ENCODE results near the gene ZDHHC8. TPM values are rescaled to one million over a fixed set of nuclear protein-coding genes. Genes with fewer than 3 reads are reported as not detected.

Gene ZDHHC8
- total and polyA plus RNA-seq, 2 donors (not counting 3 experiments of a cell fraction or from before 2014, with no cell fraction given): 49.8 to 131 TPM

DNA sequence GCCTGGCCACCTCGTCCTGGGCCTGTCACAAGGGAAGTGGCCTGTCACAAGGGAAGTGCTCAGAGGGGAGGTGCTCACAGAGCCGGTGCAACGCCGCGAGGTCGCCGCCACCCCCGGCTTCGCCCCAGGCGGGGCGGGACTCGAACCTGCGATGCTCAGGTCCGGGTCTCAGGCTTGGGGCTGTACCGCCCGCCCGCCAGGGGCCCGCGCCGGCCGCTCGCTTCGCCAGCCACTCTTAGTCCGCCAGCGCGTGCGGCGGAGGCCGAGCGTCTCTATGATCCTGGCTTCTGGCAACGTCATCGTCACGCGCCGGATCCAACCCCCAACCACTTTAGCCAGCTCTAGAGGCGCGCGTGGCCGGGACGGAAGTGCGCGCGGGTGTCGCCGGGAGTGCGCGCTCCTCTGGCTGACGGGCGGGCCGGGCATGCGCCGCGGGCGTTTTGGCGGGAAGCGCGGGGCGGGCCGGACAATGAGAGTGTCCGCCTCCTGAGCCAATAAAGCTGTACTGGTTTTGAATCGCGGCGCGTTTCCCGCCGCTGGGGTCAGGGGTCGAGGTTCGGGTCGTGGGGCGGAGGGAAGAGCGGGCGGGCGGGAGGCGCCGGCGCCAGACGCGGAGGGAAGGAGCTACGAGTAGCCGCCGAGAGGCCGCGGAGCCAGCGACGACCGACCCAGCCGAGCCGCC, 14.5 kb upstream of the ZDHHC8 start, which contains the start of gene TRMT2A:
Gene TRMT2A (minus strand): TSS at position 276 of the 682 bp plus-strand sequence. CDS start 320 bp downstream, outside the sequence.
- peak within 1 kb of the TSS; percentile 67 for H3K27ac ChIP-seq (ENCODE audit: insufficient read depth, low read depth, low read length)
- TF ChIP-seq MYC (IDR thresholded peaks at IDR 0.05; ENCODE audit: low read depth, low read length) (peak; percentile 54), POLR2AphosphoS5 (IDR thresholded peaks at IDR 0.05; ENCODE audit: insufficient read depth, low read depth, low read length) (peak; percentile 90), JUN (IDR thresholded peaks at IDR 0.05; ENCODE audit: borderline replicate concordance, insufficient read depth, insufficient read length, low read depth) (no peak)
- TF ChIP-seq, protein P1, sequence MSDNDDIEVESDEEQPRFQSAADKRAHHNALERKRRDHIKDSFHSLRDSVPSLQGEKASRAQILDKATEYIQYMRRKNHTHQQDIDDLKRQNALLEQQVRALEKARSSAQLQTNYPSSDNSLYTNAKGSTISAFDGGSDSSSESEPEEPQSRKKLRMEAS (IDR thresholded peaks at IDR 0.05; ENCODE audit: insufficient read depth, insufficient read length): peak; percentile 73
- TF ChIP-seq, protein P2, sequence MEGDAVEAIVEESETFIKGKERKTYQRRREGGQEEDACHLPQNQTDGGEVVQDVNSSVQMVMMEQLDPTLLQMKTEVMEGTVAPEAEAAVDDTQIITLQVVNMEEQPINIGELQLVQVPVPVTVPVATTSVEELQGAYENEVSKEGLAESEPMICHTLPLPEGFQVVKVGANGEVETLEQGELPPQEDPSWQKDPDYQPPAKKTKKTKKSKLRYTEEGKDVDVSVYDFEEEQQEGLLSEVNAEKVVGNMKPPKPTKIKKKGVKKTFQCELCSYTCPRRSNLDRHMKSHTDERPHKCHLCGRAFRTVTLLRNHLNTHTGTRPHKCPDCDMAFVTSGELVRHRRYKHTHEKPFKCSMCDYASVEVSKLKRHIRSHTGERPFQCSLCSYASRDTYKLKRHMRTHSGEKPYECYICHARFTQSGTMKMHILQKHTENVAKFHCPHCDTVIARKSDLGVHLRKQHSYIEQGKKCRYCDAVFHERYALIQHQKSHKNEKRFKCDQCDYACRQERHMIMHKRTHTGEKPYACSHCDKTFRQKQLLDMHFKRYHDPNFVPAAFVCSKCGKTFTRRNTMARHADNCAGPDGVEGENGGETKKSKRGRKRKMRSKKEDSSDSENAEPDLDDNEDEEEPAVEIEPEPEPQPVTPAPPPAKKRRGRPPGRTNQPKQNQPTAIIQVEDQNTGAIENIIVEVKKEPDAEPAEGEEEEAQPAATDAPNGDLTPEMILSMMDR (IDR thresholded peaks at IDR 0.05; ENCODE audit: extremely low read depth in 1 of 2, insufficient read depth in 1 of 2, low read depth in 1 of 2, low read length in 2 of 2): peak; percentile 11 to 25
- H3K4me1 ChIP-seq (ENCODE audit: control insufficient read depth, extremely low read depth, insufficient read depth, low read length): peaks cover 22% of the 10 kb centered on the region
- no peaks in the 10 kb centered on the region for H3K9me3 ChIP-seq (replicated peaks; ENCODE audit: control insufficient read depth, insufficient read depth, low read length)
- peak within 1 kb of the TSS; percentile 75 for H2AFZ ChIP-seq (ENCODE audit: low read depth, low read length)
- H3K27me3 ChIP-seq (ENCODE audit: control insufficient read depth in 2 of 2, insufficient read depth in 2 of 2, low read length in 2 of 2): no peaks in the 10 kb centered on the region
- dilution Hi-C loops (cut with MboI; ENCODE audit: extremely low pct_ligation_motif_present, low sequenced_read_pairs): no loop called here
- BruUV-seq (replicated peaks): no TSS peak
- H3K79me2 ChIP-seq (ENCODE audit: control insufficient read depth, insufficient read depth, low read length): peaks cover 69% of the 10 kb centered on the region
- peak within 1 kb of the TSS; percentile 96 for H3K4me2 ChIP-seq (ENCODE audit: insufficient read depth, low read length)
- peaks cover 15 to 27% of the 10 kb centered on the region in 2 experiments for H3K36me3 ChIP-seq (ENCODE audit: control insufficient read depth in 2 of 2, extremely low read depth in 1 of 2, insufficient read depth in 2 of 2, low read length in 2 of 2)
- POLR2A ChIA-PET: interaction anchor here (0.7 kb wide), 1 partner anchor 36 kb away, joined by 3 read pairs; no protein-coding TSS in a partner anchor
- FAIRE-seq (peak; percentile 97), DNase-seq (ENCODE audit: low read depth, low spot score) (peak; percentile 99)
- peak within 1 kb of the TSS; percentile 92 for H3K9ac ChIP-seq (replicated peaks; ENCODE audit: extremely low read depth, insufficient read depth, low read length)
- CTCF ChIA-PET: interaction anchor here (0.7 to 1.4 kb wide), 3 partner anchors 8 to 387 kb away, joined by 3 to 4 read pairs (median 4); no protein-coding TSS in a partner anchor
- H3K4me3 ChIP-seq (replicated peaks in 1 of 3; ENCODE audit: insufficient read depth in 1 of 3, low read depth in 1 of 3, low read length in 3 of 3): peak within 1 kb of the TSS; percentile 84 to 92 (median 87)
- H4K20me1 ChIP-seq (replicated peaks; ENCODE audit: control insufficient read depth, extremely low read depth, insufficient read depth, low read length): no peaks in the 10 kb centered on the region
- intact Hi-C loops (cut with micrococcal nuclease): loop anchor here (1.0 kb wide), 1 partner anchor 37 kb away; the partner anchor contains the start of gene DGCR8
- no peaks in the 10 kb centered on the region for H3K9me1 ChIP-seq (replicated peaks; ENCODE audit: control insufficient read depth, extremely low read depth, insufficient read depth, low read length)
